A673 (cell line): ENCODE measurements around the gene UBALD2. TPM values are rescaled to one million over a fixed set of nuclear protein-coding genes. Genes with fewer than 3 reads are reported as not detected.

Experiments used
- BruUV-seq: library from RNA; stranded (reverse); fragments of 400-500 nt; replicated peaks from 2 replicates; lab custom pipeline; 2021; lab: Mats Ljungman, UMichigan
- CTCF ChIA-PET: fragments of 300-600 bp; sonication (Branson Sonifier 250); formaldehyde crosslinking; loops from one replicate; lab custom pipeline; 2022; ENCODE audit warnings: antibody characterized with exemption; lab: Charles Lee
- POLR2A ChIA-PET: fragments of 300-600 bp; sonication (Branson Sonifier 250); formaldehyde crosslinking; loops from one replicate; lab custom pipeline; 2022; ENCODE audit warnings: antibody characterized with exemption; ENCODE audit not compliant: low non-redundant PET; lab: Charles Lee
- DNase-seq: peaks from one replicate; pipeline ENCODE4 v3.0.0-alpha.2; 2015; ENCODE audit warnings: low spot score
- H3K27ac ChIP-seq: fragments of 200-600 bp; sonication (generic); 2 replicates; pipeline ENCODE4 v1.5.1; 2016; ENCODE audit warnings: mixed run types, low read depth, mild to moderate bottlenecking, mixed read lengths, antibody characterized with exemption, low read length; ENCODE audit not compliant: poor library complexity, severe bottlenecking
- H3K27me3 ChIP-seq: fragments of 200-600 bp; sonication (generic); replicated peaks from 2 replicates; pipeline ENCODE4 v1.6.1; 2017; ENCODE audit warnings: mixed run types, low read depth, mild to moderate bottlenecking, mixed read lengths, antibody characterized with exemption, low read length; ENCODE audit not compliant: insufficient read depth, poor library complexity
- H3K36me3 ChIP-seq: fragments of 200-600 bp; sonication (generic); 2 replicates; pipeline ENCODE4 v1.6.1; 2016; ENCODE audit warnings: mixed run types, mild to moderate bottlenecking, mixed read lengths, antibody characterized with exemption, low read length; ENCODE audit not compliant: insufficient read depth, poor library complexity, severe bottlenecking
- H3K4me1 ChIP-seq: fragments of 200-600 bp; sonication (generic); 2 replicates; pipeline ENCODE4 v1.6.1; 2017; ENCODE audit warnings: mixed run types, mild to moderate bottlenecking, mixed read lengths, antibody characterized with exemption, low read length; ENCODE audit not compliant: insufficient read depth, poor library complexity, severe bottlenecking
- H3K4me3 ChIP-seq: fragments of 200-600 bp; sonication (generic); 2 replicates; pipeline ENCODE4 v1.5.1; 2016; ENCODE audit warnings: low read depth, mixed run types, mild to moderate bottlenecking, mixed read lengths, low read length; ENCODE audit not compliant: poor library complexity, severe bottlenecking
- H3K9me3 ChIP-seq: fragments of 200-600 bp; sonication (generic); 2 replicates; pipeline ENCODE4 v1.6.1; 2016; ENCODE audit warnings: mixed run types, low read depth, mild to moderate bottlenecking, mixed read lengths, antibody characterized with exemption, low read length; ENCODE audit not compliant: poor library complexity, severe bottlenecking
- EZH2 ChIP-seq: fragments of 200-600 bp; sonication (generic); IDR thresholded peaks from 2 replicates; pipeline ENCODE4 v1.6.1; 2017; ENCODE audit warnings: borderline replicate concordance, low read depth, mild to moderate bottlenecking, mixed read lengths, antibody characterized with exemption, low read length; ENCODE audit not compliant: poor library complexity, severe bottlenecking
- intact Hi-C: fragments of 100-400 bp; cut with micrococcal nuclease; formaldehyde crosslinking; loops from one replicate; pipeline ENCODE4 v1.10.0; 2022; ENCODE audit not compliant: unreplicated experiment
- total RNA-seq: library from RNA; stranded (reverse); gene quantifications from 2 replicates; pipeline ENCODE4 v1.2.3, GENCODE V29; 2021
- TF ChIP-seq, protein P1 (sequence below): fragments of 300-800, 200-600 bp; sonication (generic); conservative IDR thresholded peaks from 2 replicates; pipeline ENCODE4 v1.5.1; 2017; ENCODE audit warnings: low read depth, mild to moderate bottlenecking, antibody characterized with exemption, low read length, moderate library complexity, mixed read lengths

UBALD2 gene
- total RNA-seq, 1 experiment from 2014 or later: 46.5 TPM

DNA sequence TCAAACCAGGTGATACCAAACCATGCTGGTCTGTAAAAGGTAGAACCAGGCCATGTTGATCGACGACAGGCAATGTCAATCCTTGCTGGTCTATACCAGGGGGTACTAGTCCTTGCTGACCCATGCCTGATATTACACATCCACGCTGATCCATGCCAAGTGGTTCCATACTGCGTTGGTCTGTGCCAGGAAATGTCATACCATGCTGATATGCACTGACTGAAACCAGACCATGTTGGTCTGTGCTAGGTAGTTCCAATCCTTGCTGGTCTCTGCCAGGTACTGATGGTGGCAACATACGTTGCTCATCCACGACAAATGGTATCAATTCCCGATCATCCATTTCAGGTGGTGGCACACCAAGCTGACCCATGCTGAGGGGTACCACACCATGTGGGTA, 28.0 kb downstream of the UBALD2 start:
- ChIA-PET CTCF (no interaction called here), POLR2A (no interaction called here)
- no peaks in the 10 kb centered on the region for H3K36me3 ChIP-seq
- intact Hi-C loops: no loop called here
- no peaks in the 10 kb centered on the region for H3K4me1 ChIP-seq
- TF ChIP-seq EZH2: no peak
- TF ChIP-seq, protein P1, sequence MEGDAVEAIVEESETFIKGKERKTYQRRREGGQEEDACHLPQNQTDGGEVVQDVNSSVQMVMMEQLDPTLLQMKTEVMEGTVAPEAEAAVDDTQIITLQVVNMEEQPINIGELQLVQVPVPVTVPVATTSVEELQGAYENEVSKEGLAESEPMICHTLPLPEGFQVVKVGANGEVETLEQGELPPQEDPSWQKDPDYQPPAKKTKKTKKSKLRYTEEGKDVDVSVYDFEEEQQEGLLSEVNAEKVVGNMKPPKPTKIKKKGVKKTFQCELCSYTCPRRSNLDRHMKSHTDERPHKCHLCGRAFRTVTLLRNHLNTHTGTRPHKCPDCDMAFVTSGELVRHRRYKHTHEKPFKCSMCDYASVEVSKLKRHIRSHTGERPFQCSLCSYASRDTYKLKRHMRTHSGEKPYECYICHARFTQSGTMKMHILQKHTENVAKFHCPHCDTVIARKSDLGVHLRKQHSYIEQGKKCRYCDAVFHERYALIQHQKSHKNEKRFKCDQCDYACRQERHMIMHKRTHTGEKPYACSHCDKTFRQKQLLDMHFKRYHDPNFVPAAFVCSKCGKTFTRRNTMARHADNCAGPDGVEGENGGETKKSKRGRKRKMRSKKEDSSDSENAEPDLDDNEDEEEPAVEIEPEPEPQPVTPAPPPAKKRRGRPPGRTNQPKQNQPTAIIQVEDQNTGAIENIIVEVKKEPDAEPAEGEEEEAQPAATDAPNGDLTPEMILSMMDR: no peak
- H3K4me3 ChIP-seq: no peak overlapping the region
- no TSS peak for BruUV-seq
- no peak overlapping the region for H3K27ac ChIP-seq
- no peaks in the 10 kb centered on the region for H3K27me3 ChIP-seq
- no peak for DNase-seq
- H3K9me3 ChIP-seq: no peaks in the 10 kb centered on the region

DNA sequence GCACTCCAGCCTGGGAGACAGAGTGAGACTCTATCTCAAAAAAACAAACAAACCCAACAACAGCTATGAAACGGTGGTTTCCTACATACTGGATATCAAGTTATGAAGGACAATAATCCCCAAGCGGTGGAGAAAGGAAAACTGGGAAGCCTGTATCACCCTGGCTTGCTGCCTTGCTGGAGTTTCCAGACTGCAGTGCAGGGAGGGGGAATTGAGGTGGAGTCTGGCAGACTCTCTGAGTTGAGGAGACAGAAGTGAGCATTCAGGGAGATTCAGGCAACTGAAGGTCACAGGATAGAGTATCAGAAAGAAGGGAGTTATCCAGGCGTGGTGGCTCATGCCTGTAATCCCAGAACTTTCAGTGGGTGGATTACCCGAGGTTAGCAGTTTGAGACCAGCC, 31.0 kb downstream of the UBALD2 start:
- POLR2A ChIA-PET: no interaction called here
- CTCF ChIA-PET: no interaction called here

DNA sequence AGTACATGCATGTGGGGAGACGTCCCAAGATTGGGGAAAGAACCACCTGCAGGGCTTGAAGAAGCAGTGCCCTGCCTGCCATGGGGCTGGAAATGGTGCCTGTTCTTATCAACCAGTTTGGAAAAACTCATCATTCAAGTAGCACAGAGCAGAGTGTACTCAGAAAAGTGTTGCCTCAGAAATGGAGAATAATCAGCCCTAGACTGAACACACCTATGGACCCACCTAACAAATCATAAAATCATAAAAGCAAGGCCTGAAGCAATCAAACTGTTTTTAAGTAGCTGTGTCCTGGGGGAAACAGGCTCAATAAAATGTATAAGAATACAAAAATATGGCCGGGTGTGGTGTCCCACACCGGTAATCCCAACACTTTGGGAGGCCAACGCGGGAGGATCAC, 31.7 kb downstream of the UBALD2 start:
- no peaks in the 10 kb centered on the region for H3K27me3 ChIP-seq
- no peak overlapping the region for H3K4me3 ChIP-seq
- no peaks in the 10 kb centered on the region for H3K9me3 ChIP-seq
- no peak overlapping the region for H3K27ac ChIP-seq
- H3K36me3 ChIP-seq: no peaks in the 10 kb centered on the region
- intact Hi-C loops: no loop called here
- ChIA-PET POLR2A (no interaction called here), CTCF (no interaction called here)
- no peaks in the 10 kb centered on the region for H3K4me1 ChIP-seq
- BruUV-seq: no TSS peak
- TF ChIP-seq, protein P1: no peak
- TF ChIP-seq EZH2: no peak
- no peak for DNase-seq

More for the DNA sequence above, 31.0 kb downstream of the UBALD2 start:
- no TSS peak for BruUV-seq
- Histone ChIP-seq H3K4me3 (no peak overlapping the region), H3K4me1 (no peaks in the 10 kb centered on the region), H3K9me3 (no peaks in the 10 kb centered on the region), H3K27me3 (no peaks in the 10 kb centered on the region), H3K36me3 (no peaks in the 10 kb centered on the region), H3K27ac (no peak overlapping the region)
- TF ChIP-seq EZH2: no peak
- TF ChIP-seq, protein P1: no peak
- intact Hi-C loops: no loop called here
- no peak for DNase-seq
